Heart right ventricle (tissue), 16 donors: ENCODE data around the gene DPEP2. TPM values are rescaled to one million over a fixed set of nuclear protein-coding genes. Genes with fewer than 3 reads are reported as not detected.

ENCODE experiments used
- ATAC-seq, 8 donors: fragments of 200-7000 bp; cut with Tn5 transposase; one replicate each; pipeline ENCODE4 v1.9.1; 2020; ENCODE audit warnings: mild to moderate bottlenecking in 8 of 8, moderate library complexity in 8 of 8, moderate number of reproducible peaks in 1 of 8
- DNase-seq, 2 donors: peaks; one replicate each; pipeline ENCODE4 v3.0.0-alpha.2; 2020
- H3K27ac ChIP-seq, 10 donors: fragments of 200-600 bp; sonication (generic) in 2 of 10; one replicate each; pipeline versions ENCODE4 v1.5.0 to v1.8.0; 2020 to 2022; ENCODE audit warnings: mild to moderate bottlenecking in 3 of 10
- H3K27me3 ChIP-seq, 7 donors: fragments of 200-600 bp; one replicate each; pipeline ENCODE4 v1.8.0; 2021 to 2022; ENCODE audit warnings: mild to moderate bottlenecking in 2 of 7
- H3K36me3 ChIP-seq, 9 donors: fragments of 200-600 bp; sonication (generic) in 1 of 9; one replicate each; pipeline versions ENCODE4 v1.5.0 to v1.8.0; 2020 to 2022; ENCODE audit warnings: mild to moderate bottlenecking in 2 of 9
- H3K4me1 ChIP-seq, 9 donors: fragments of 200-600 bp; sonication (generic) in 1 of 9; one replicate each; pipeline versions ENCODE4 v1.5.0 to v1.8.0; 2020 to 2022; ENCODE audit warnings: mild to moderate bottlenecking in 4 of 9
- H3K4me3 ChIP-seq, 10 donors: fragments of 200-600 bp; sonication (generic) in 2 of 10; one replicate each; pipeline versions ENCODE4 v1.5.0 to v1.8.0; 2020 to 2022; ENCODE audit warnings: mild to moderate bottlenecking in 7 of 10, moderate library complexity in 2 of 10
- H3K9me3 ChIP-seq, 11 donors: fragments of 200-600 bp in 10 of 11; sonication (generic) in 2 of 11; one replicate each; pipeline versions ENCODE4 v1.5.0 to v1.8.0; 2013 to 2022; ENCODE audit warnings: mild to moderate bottlenecking in 2 of 11, control low read depth in 1 of 11, moderate library complexity in 1 of 11
- WGBS, 2 donors: extraction: QIAGEN DNeasy Blood & Tissue Kit; methylation state at CpG; one replicate each; pipeline ENCODE4 v1.1.7; 2013; ENCODE audit warnings: inconsistent platforms in 1 of 2; 5-methylcytosine and 5-hydroxymethylcytosine counted together
- intact Hi-C, 10 donors: fragments of 100-400 bp; cut with DNase I; formaldehyde crosslinking; loops; one replicate each; pipeline versions ENCODE4 v1.11.1 to v1.14.2; 2022
- polyA plus RNA-seq, 2 donors: library from polyadenylated mRNA; stranded (reverse); fragments of 200-250 nt; gene quantifications; one replicate each; pipeline ENCODE4 v1.2.3, GENCODE V29; 2013
- total RNA-seq, 10 donors: library from RNA; stranded (reverse); fragmentation: NEBNext Ultra II Directional in 3 of 10; extraction: Animal tissue kit (Norgen Biotek cat#: 25700) in 3 of 10; gene quantifications; one replicate each; pipeline versions ENCODE4 v1.2.1 to v1.2.4, GENCODE V29; 2021 to 2023
- TF ChIP-seq, protein P1 (sequence below), 9 donors: fragments of 200-600 bp; sonication (generic) in 2 of 9; IDR thresholded peaks; one replicate each; pipeline versions ENCODE4 v1.5.0 to v1.8.0; 2021 to 2022; ENCODE audit warnings: antibody characterized with exemption in 9 of 9, mild to moderate bottlenecking in 5 of 9, moderate library complexity in 1 of 9
- donor health status: Arrhythmogenic right ventricular cardiomyopathy.
- donor health status: ischemic (EF 13 %, LVEDD 7.1; RV severe dilation, severe dysfunction).
- donor health status: healthy with polysubstance abuse.
- donor health status: DM: no; HTN: yes; CAD: no.
- donor health status: DM: no; HTN: no; CAD: no.
- donor health status: ischemic (EF 25% LVEDD 6.9; RV normal size, moderate dysfunction).
- donor health status: ischemic (EF 25% LVEDD 5.7; RV mildly dilated, moderate dysfunction).
- donor health status: healthy.
- donor health status: DM: yes; HTN: yes; CAD: no.
- donor health status: Ischemic cardiomyopathy.
- donor health status: ischemic (EF 35%, LVEDD 5.7; RV mildly dilated, moderate dysfunction).
- donor health status: nonischemic (EF 11% LVEDD 7.7; RV severe dilation, severe dysfunction).
- donor health status: DM: yes; HTN: yes; CAD: no.
- donor health status: PGD.
- donor health status: ischemic (EF 29% LVEDD 5.4; RV normal size, mild dysfunction).
- donor health status: nonischemic (EF 23%, LVEDD 6.1; RV moderate dilation, normal function).

DPEP2 gene
- total and polyA plus RNA-seq, 12 donors, result 1.0 to 6.2 (median 1.6) TPM; not detected in 1

DNA sequence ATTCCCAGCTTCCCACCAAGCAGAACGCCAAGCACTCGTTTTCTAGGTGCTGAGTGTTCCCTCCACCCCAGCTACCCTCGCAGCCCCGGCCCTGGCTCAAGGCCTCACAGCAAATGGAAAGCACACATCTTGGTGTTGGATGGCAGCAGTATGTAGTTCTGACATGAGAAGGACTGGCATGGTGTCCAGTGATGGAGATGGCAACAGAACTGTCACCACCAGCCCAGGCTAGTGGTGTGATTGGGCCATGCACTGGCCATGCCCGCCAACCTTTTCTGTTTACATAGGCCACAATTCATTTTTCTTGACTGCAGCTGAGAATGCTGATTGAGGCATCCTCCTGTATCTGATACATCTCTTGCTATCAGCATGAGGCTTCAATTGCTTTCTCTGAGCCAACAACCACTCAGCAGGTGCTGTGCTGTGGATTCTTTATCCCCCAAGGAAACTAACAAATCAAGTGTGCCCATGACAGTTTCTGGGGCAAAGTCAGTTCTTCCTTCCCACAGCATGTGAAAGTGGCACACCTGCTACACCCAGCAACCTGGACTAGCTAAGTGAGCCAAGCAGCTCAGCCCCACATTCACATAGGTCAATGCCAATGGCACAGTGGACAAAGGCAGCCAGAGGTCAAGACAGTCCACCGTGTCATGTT is 34.7 kb downstream of the DPEP2 start:
- Histone ChIP-seq H3K36me3 (peaks cover 0 to 53% (median 24%) of the 10 kb centered on the region in 9 donors), H3K9me3 (no peaks in the 10 kb centered on the region), H3K27me3 (no peaks in the 10 kb centered on the region), H3K4me3 (peak overlapping the region in 2 of 10 donors; percentile 17 to 25), H3K27ac (peak overlapping the region in 9 of 10 donors; percentile 94 to 100 (median 100)), H3K4me1 (peaks cover 71 to 90% (median 78%) of the 10 kb centered on the region in 9 donors)
- 55 to 64% methylated on average over 6 of the region's 6 CpGs for WGBS, 2 donors
- ATAC-seq (no peak), DNase-seq (no peak)
- intact Hi-C loops, result no loop called here
- TF ChIP-seq, protein P1, sequence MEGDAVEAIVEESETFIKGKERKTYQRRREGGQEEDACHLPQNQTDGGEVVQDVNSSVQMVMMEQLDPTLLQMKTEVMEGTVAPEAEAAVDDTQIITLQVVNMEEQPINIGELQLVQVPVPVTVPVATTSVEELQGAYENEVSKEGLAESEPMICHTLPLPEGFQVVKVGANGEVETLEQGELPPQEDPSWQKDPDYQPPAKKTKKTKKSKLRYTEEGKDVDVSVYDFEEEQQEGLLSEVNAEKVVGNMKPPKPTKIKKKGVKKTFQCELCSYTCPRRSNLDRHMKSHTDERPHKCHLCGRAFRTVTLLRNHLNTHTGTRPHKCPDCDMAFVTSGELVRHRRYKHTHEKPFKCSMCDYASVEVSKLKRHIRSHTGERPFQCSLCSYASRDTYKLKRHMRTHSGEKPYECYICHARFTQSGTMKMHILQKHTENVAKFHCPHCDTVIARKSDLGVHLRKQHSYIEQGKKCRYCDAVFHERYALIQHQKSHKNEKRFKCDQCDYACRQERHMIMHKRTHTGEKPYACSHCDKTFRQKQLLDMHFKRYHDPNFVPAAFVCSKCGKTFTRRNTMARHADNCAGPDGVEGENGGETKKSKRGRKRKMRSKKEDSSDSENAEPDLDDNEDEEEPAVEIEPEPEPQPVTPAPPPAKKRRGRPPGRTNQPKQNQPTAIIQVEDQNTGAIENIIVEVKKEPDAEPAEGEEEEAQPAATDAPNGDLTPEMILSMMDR (IDR thresholded peaks at IDR 0.05), result no peak

DNA sequence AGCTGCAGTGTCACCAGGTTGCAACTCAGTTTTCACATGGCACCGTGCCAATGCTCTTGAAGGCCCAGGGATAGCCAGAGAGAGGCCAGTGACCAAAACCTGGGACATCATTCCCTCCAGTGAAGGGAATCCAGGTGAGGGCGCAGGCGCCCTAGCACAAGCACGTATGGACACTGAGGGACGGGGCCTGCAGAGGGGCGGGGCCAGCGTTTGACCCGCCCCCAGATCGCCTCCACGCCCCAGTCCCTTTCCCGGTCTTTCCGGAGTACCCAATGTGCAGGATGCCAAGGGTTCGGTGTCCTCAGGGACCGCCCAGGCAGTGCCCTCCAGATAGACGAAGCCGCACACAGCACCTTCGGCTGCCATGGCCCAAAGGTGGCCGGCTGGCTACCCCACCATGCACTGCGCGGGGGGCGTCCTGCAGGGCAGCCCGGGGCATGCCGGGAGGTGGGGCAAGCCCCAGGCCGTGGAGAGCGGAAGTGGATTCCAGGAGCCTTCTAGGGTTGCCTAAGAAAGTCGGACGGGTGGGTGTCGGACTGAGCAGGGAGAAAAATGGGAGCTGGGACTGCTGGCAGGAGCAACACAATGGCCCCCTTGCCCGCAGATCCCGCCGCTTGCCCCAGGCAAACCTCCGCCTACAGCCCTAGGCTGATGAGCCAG is 35.5 kb downstream of the DPEP2 start:
- TF ChIP-seq, protein P1 (IDR thresholded peaks at IDR 0.05), result no peak
- DNase-seq (peak in 1 of 2 donors; percentile 60), ATAC-seq (peak in 2 of 8 donors; percentile 3 to 5)
- intact Hi-C loops, result no loop called here
- no peaks in the 10 kb centered on the region for H3K27me3 ChIP-seq
- H3K27ac ChIP-seq, result peak overlapping the region in 9 of 10 donors; percentile 85 to 100 (median 100)
- peaks cover 79 to 90% (median 85%) of the 10 kb centered on the region in 9 donors for H3K4me1 ChIP-seq
- H3K9me3 ChIP-seq, result no peaks in the 10 kb centered on the region
- 37 to 39% methylated on average over 32 of the region's 32 CpGs for WGBS, 2 donors
- H3K4me3 ChIP-seq, result peak overlapping the region in 5 of 10 donors; percentile 3 to 25 (median 17)
- H3K36me3 ChIP-seq, result peaks cover 0 to 61% (median 28%) of the 10 kb centered on the region in 9 donors

DNA sequence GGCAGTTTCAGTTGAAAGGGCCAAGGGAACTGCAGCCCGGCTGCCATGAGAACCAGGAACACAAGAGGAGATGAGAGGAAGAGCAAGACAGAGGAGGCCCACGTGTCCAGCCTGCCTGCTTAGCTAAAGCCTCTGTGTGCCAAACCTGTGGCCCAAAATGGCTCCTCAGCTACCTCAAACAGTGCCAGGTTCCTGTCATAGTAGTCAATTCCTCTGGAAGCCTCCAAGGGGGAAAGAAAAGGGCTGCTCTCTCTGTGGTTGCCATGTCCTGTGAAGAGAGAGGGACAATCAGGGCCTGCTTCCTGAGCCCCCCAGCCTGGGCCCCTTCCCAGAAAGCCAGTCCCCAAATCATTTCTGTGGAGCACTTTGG is 36.0 kb downstream of the DPEP2 start:
- TF ChIP-seq, protein P1 (IDR thresholded peaks at IDR 0.05), result no peak
- Histone ChIP-seq H3K27ac (peak overlapping the region in 9 of 10 donors; percentile 85 to 100 (median 100)), H3K9me3 (no peaks in the 10 kb centered on the region), H3K4me1 (peaks cover 82 to 95% (median 90%) of the 10 kb centered on the region in 9 donors), H3K4me3 (peak overlapping the region in 3 of 10 donors; percentile 3 to 17 (median 14)), H3K36me3 (peaks cover 0 to 66% (median 30%) of the 10 kb centered on the region in 9 donors), H3K27me3 (no peaks in the 10 kb centered on the region)
- WGBS, 2 donors, result 26 to 28% methylated on average over 2 of the region's 2 CpGs
- intact Hi-C loops, result no loop called here
- DNase-seq (no peak), ATAC-seq (peak in 4 of 8 donors; percentile 2 to 27 (median 12))

DNA sequence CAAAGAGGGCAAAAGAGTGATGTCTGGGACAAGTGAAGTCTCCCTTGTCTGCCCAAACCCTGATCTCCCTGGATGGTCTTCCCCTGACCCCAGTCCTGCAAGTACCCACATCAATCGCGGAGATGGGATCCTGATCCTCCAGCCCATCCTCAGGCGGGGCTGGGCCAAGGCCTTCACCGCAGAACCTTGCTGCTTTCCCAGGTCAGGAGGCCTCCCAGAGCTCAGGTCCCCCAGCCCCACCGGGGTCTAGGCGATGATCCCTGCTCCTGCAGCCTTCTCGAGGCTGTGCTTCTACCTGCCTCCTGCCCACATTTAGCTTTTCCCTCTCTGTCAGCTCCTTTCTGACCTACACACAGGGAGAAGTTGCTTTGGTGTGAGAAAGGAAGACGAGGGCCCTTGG is 37.1 kb downstream of the DPEP2 start:
- WGBS, 2 donors, result 94 to 95% methylated on average over 8 of the region's 8 CpGs
- no peaks in the 10 kb centered on the region for H3K9me3 ChIP-seq
- peaks cover 81 to 92% (median 88%) of the 10 kb centered on the region in 9 donors for H3K4me1 ChIP-seq
- DNase-seq (no peak), ATAC-seq (no peak)
- H3K36me3 ChIP-seq, result peaks cover 0 to 78% (median 42%) of the 10 kb centered on the region in 9 donors
- peak overlapping the region in 9 of 10 donors; percentile 85 to 100 (median 100) for H3K27ac ChIP-seq
- intact Hi-C loops, result no loop called here
- H3K27me3 ChIP-seq, result no peaks in the 10 kb centered on the region
- TF ChIP-seq, protein P1 (IDR thresholded peaks at IDR 0.05), result no peak
- no peak overlapping the region for H3K4me3 ChIP-seq
